NCI-H1048 (cell line): ENCODE measurements around the gene GULP1.
"Not testable (repeated sequence)": the region's sequence is repeated elsewhere in the genome, so short reads cannot be mapped to it uniquely, and the experiment has no call there.

Source experiments
- DNase-seq: peaks from one replicate; lab custom pipeline; 2025; lab: John Stamatoyannopoulos, UW

Gene GULP1

GRCh38 chr2:188529710-188530109 is 238.0 kb downstream of the GULP1 start:
- no peak for DNase-seq

GRCh38 chr2:188534875-188535274 is 243.2 kb downstream of the GULP1 start:
- no peak for DNase-seq

- DNase-seq = no peak
Observed at GRCh38 chr2:188551671-188552070, 260.0 kb downstream of the GULP1 start.

- no peak for DNase-seq
Observed at GRCh38 chr2:188557081-188557480, 265.4 kb downstream of the GULP1 start.

GRCh38 chr2:188559455-188559854 is 267.8 kb downstream of the GULP1 start:
- not testable (repeated sequence) for DNase-seq

GRCh38 chr2:188561473-188561979 is 269.9 kb downstream of the GULP1 start:
- no peak for DNase-seq

- DNase-seq = no peak
Observed at GRCh38 chr2:188569431-188570165, 277.9 kb downstream of the GULP1 start.

- no peak for DNase-seq
Observed at GRCh38 chr2:188570370-188570769, 278.7 kb downstream of the GULP1 start.

- no peak for DNase-seq
Observed at GRCh38 chr2:188571543-188572303, 280.0 kb downstream of the GULP1 start.

GRCh38 chr2:188572592-188572991 is 280.9 kb downstream of the GULP1 start:
- no peak for DNase-seq

GRCh38 chr2:188573453-188573852 is 281.8 kb downstream of the GULP1 start:
- DNase-seq = no peak

GRCh38 chr2:188576006-188576405 is 284.3 kb downstream of the GULP1 start:
- no peak for DNase-seq

- no peak for DNase-seq
Observed at GRCh38 chr2:188576651-188577050, 285.0 kb downstream of the GULP1 start.

GRCh38 chr2:188577231-188577630 is 285.6 kb downstream of the GULP1 start:
- no peak for DNase-seq

- DNase-seq = no peak
Observed at GRCh38 chr2:188580738-188581137, 289.1 kb downstream of the GULP1 start.

GRCh38 chr2:188582211-188582610 is 290.5 kb downstream of the GULP1 start:
- DNase-seq = no peak

- DNase-seq = no peak
Observed at GRCh38 chr2:188588235-188588634, 296.6 kb downstream of the GULP1 start.

- DNase-seq = no peak
Observed at GRCh38 chr2:188596054-188596453, 304.4 kb downstream of the GULP1 start.

- DNase-seq = no peak
Observed at GRCh38 chr2:188598551-188598950, 306.9 kb downstream of the GULP1 start.

GRCh38 chr2:188599140-188599539 is 307.5 kb downstream of the GULP1 start:
- DNase-seq = no peak

GRCh38 chr2:188600536-188601210 is 309.0 kb downstream of the GULP1 start:
- no peak for DNase-seq

GRCh38 chr2:188601391-188601790 is 309.7 kb downstream of the GULP1 start:
- no peak for DNase-seq

GRCh38 chr2:188601927-188602326 is 310.3 kb downstream of the GULP1 start:
- DNase-seq = no peak
